ENCODE data around the gene ATP5ME. TPM values are rescaled to one million over a fixed set of nuclear protein-coding genes. Genes with fewer than 3 reads are reported as not detected.

Gene ATP5ME
- total and polyA plus RNA-seq, 2 of the 13 experiments (the other 11 are each of a cell fraction or from before 2014, with no cell fraction given): 305 to 753 TPM

DNA sequence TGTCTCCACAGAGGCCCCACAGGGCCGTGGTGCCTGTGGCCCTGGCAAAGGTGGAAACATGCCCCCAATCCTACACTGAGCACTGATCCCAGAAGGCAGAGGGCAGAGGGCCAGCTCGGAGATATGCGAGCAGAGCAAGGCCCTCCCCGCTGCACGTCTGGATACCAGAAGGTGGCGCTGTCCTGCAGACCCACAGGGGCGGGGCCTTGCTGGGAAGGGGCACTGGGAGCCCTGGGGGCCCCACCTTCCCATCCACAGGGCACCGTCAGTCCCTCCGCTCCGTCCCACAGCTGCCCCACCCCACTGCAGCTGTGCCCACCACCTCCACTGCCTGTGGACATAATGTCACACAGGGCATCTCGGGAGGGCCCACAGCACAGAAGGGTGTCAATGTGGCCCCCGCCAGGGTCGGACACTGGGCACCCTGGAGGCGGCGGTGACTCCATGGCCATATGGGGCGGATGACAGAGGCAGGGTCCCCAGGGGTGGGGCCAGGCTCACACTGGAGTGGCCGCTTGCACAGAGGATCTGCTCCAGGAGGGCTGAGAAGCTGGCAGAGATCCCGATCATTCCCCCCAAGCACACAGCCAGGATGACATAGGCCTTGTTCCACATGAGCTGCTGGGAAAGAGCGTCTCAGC, 10.0 kb upstream of the ATP5ME start (continued):
- TF ChIP-seq, protein P1, sequence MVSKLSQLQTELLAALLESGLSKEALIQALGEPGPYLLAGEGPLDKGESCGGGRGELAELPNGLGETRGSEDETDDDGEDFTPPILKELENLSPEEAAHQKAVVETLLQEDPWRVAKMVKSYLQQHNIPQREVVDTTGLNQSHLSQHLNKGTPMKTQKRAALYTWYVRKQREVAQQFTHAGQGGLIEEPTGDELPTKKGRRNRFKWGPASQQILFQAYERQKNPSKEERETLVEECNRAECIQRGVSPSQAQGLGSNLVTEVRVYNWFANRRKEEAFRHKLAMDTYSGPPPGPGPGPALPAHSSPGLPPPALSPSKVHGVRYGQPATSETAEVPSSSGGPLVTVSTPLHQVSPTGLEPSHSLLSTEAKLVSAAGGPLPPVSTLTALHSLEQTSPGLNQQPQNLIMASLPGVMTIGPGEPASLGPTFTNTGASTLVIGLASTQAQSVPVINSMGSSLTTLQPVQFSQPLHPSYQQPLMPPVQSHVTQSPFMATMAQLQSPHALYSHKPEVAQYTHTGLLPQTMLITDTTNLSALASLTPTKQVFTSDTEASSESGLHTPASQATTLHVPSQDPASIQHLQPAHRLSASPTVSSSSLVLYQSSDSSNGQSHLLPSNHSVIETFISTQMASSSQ (IDR thresholded peaks at IDR 0.05; ENCODE audit: low read depth): no peak
- TF ChIP-seq, protein P1 (CRISPR knock-in tag; IDR thresholded peaks at IDR 0.05; ENCODE audit: borderline replicate concordance): no peak
- TF ChIP-seq RFX3 (CRISPR knock-in tag; IDR thresholded peaks at IDR 0.05): no peak
- TF ChIP-seq ZFX (CRISPR knock-in tag; IDR thresholded peaks at IDR 0.05; ENCODE audit: low read depth): peak; percentile 80
- TF ChIP-seq ELF3 (CRISPR knock-in tag; IDR thresholded peaks at IDR 0.05): peak; percentile 31; the same call in 1 of the 2 replicates
- no peak for TF ChIP-seq NR2F1 (CRISPR knock-in tag; IDR thresholded peaks at IDR 0.05)
- TF ChIP-seq PHF8 (CRISPR knock-in tag; IDR thresholded peaks at IDR 0.05): 0 out of 2 replicates have a peak, but pooled peaks have one; percentile 33
- no peak for TF ChIP-seq HDAC6 (IDR thresholded peaks at IDR 0.05; ENCODE audit: low read depth, low read length)
- TF ChIP-seq ZNF724P (CRISPR knock-in tag; IDR thresholded peaks at IDR 0.05; ENCODE audit: borderline replicate concordance): no peak
- no peak for TF ChIP-seq RFXANK (CRISPR knock-in tag; IDR thresholded peaks at IDR 0.05)
- TF ChIP-seq, protein P2, sequence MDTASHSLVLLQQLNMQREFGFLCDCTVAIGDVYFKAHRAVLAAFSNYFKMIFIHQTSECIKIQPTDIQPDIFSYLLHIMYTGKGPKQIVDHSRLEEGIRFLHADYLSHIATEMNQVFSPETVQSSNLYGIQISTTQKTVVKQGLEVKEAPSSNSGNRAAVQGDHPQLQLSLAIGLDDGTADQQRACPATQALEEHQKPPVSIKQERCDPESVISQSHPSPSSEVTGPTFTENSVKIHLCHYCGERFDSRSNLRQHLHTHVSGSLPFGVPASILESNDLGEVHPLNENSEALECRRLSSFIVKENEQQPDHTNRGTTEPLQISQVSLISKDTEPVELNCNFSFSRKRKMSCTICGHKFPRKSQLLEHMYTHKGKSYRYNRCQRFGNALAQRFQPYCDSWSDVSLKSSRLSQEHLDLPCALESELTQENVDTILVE (CRISPR knock-in tag; IDR thresholded peaks at IDR 0.05): no peak
- no peak for TF ChIP-seq ZNF782 (CRISPR knock-in tag; IDR thresholded peaks at IDR 0.05; ENCODE audit: borderline replicate concordance)
- TF ChIP-seq, protein P3, sequence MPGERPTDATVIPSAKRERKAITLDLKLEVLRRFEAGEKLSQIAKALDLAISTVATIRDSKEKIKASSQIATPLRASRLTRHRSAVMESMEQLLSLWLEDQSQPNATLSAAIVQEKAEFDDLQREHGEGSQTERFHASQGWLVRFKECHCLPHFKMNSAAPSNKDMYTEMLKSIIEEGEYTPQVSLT (CRISPR knock-in tag; IDR thresholded peaks at IDR 0.05; ENCODE audit: borderline replicate concordance, low read depth): no peak
- TF ChIP-seq, protein P4, sequence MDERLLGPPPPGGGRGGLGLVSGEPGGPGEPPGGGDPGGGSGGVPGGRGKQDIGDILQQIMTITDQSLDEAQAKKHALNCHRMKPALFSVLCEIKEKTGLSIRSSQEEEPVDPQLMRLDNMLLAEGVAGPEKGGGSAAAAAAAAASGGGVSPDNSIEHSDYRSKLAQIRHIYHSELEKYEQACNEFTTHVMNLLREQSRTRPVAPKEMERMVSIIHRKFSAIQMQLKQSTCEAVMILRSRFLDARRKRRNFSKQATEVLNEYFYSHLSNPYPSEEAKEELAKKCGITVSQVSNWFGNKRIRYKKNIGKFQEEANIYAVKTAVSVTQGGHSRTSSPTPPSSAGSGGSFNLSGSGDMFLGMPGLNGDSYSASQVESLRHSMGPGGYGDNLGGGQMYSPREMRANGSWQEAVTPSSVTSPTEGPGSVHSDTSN (CRISPR knock-in tag; IDR thresholded peaks at IDR 0.05): 0 out of 2 replicates have a peak, but pooled peaks have one; percentile 12
- no peak for TF ChIP-seq NFATC3 (CRISPR knock-in tag; IDR thresholded peaks at IDR 0.05)
- no peak for TF ChIP-seq MAFF (IDR thresholded peaks at IDR 0.05; ENCODE audit: low read depth, low read length)
- peak; percentile 59; the same call in 1 of the 2 replicates for TF ChIP-seq ZSCAN21 (CRISPR knock-in tag; IDR thresholded peaks at IDR 0.05; ENCODE audit: borderline replicate concordance)
- no peak for TF ChIP-seq ELF1 (CRISPR knock-in tag; IDR thresholded peaks at IDR 0.05)
- no peak for TF ChIP-seq ATM (IDR thresholded peaks at IDR 0.05; ENCODE audit: borderline replicate concordance)
- TF ChIP-seq MED13 (CRISPR knock-in tag; IDR thresholded peaks at IDR 0.05): no peak
- TF ChIP-seq, protein P5, sequence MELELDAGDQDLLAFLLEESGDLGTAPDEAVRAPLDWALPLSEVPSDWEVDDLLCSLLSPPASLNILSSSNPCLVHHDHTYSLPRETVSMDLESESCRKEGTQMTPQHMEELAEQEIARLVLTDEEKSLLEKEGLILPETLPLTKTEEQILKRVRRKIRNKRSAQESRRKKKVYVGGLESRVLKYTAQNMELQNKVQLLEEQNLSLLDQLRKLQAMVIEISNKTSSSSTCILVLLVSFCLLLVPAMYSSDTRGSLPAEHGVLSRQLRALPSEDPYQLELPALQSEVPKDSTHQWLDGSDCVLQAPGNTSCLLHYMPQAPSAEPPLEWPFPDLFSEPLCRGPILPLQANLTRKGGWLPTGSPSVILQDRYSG (CRISPR knock-in tag; IDR thresholded peaks at IDR 0.05): no peak

All from HepG2 (cell line).